Activated effector memory CD4-positive, alpha-beta T cell treated with Interleukin-2 at 50 U/mL for 16 hours (primary cell): ENCODE results near the gene DDIAS.

Experiments used
- DNase-seq: peaks from one replicate; pipeline ENCODE4 v3.0.0-alpha.2; 2020

Gene DDIAS

GRCh38 chr11:82974851-82975250 lies 73.3 kb downstream of the DDIAS start:
- DNase-seq, result no peak

- DNase-seq, result no peak
Observed at GRCh38 chr11:82975882-82976281, 74.3 kb downstream of the DDIAS start.

DNA sequence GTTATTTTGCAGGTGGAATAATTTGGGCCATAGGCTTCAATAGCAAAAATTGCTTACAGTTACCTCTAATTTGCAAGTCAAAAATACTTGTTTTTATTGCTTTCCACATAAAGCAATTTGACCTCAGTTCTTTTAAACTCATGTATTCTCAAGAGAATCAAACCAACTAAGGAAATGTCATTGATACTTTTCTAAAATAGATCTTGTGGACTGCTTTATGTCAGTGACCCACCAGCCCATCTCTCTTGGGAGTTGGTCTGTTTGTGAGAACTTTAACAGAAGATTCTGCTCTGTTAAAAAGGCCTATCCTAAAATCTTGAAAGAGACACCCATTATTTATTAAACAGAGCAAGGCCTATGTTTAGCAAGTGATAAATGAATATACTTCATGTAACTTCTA lies 75.2 kb downstream of the DDIAS start:
- no peak for DNase-seq

GRCh38 chr11:82978422-82979099 lies 77.0 kb downstream of the DDIAS start:
- DNase-seq, result no peak

DNA sequence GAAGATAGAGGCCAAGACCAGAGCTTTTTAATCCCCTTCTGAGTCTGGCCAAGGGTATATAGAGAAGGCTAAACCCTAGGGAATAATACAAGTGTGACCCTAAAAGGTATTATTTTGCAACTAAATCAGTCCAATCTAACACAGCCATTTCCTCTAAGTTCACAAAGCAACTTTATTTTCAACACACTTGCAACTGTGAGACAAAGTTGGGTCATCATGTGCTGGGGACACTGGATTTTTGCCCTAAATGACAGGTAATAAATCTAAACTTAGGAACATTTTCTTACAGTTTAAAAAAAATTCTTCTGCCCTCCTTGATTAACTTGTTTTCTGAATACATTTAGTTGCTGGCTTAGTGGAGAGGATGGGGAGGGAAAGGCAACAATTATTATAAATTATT lies 78.3 kb downstream of the DDIAS start:
- no peak for DNase-seq

- DNase-seq, result no peak
Observed at GRCh38 chr11:82980292-82980691, 78.8 kb downstream of the DDIAS start.

DNA sequence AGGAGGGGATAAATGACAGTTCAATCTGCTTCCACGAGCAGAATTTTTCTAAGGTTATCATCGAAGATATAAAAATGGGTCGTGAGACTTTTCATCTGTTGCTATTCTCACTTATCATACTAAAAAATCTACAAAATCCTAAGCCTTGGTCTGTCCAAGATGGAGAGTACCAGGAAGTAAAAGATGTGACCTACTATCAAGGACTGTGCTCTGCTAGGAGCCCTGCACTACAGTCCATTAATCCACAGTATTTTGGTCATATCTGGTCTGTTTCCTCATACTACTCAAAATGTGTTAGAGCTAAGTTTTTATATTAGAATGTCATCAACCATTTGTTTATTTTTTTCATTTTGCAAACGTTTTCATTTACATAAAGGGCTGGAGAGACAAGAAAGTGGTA lies 79.4 kb downstream of the DDIAS start:
- no peak for DNase-seq

DNA sequence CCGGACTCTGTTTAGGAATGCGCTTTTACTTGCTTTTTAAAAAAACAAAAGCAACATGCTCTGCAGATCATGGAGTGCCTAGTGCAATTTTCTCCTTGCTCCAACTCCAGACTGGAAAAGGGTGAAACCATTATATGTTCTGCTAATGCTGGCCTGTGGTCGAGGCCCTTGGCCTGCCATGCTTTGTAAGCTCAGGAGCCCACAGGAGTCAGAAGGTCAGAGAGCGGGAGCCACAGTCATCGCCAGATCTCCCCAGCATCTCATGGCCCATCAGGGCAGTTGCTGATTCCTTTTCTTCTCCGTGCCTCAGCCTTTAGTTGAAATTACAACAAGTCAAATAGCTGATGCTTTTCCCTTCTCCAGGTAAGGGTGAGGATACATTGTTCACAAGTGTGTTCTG lies 80.3 kb downstream of the DDIAS start:
- no peak for DNase-seq
